ENCODE data around the gene LBX2. TPM values are rescaled to one million over a fixed set of nuclear protein-coding genes. Genes with fewer than 3 reads are reported as not detected.
"Not testable (repeated sequence)": the region's sequence is repeated elsewhere in the genome, so short reads cannot be mapped to it uniquely, and the experiment has no call there.

Gene LBX2
- total RNA-seq, 4 donors from 2014 or later = 0.79 to 5.6 (median 1.3) TPM

- no peak for TF ChIP-seq CTCF (IDR thresholded peaks at IDR 0.05)
- ATAC-seq (ENCODE audit: low FRiP score) (no peak), DNase-seq (ENCODE audit: low spot score) (no peak)
These were observed 24.5 kb downstream of the LBX2 start for GRCh38 chr2:74474899-74475298.

GRCh38 chr2:74474481-74474880, 24.9 kb downstream of the LBX2 start:
- TF ChIP-seq CTCF (IDR thresholded peaks at IDR 0.05) = no peak
- no peak for ATAC-seq (ENCODE audit: low FRiP score)
- no peak for DNase-seq (ENCODE audit: low spot score)

- ATAC-seq (ENCODE audit: low FRiP score) (no peak), DNase-seq (ENCODE audit: low spot score) (no peak)
- no peak for TF ChIP-seq CTCF (IDR thresholded peaks at IDR 0.05)
These were observed 26.5 kb downstream of the LBX2 start for GRCh38 chr2:74472945-74473258.

- ATAC-seq (ENCODE audit: low FRiP score) (peak; percentile 90), DNase-seq (ENCODE audit: low spot score) (peak; percentile 98)
- TF ChIP-seq CTCF (IDR thresholded peaks at IDR 0.05) = no peak
These were observed 27.1 kb downstream of the LBX2 start, which contains the start of gene MRPL53 for GRCh38 chr2:74472086-74472944. TSS of gene MRPL53 (minus strand) at chr2:74472680. CDS start at chr2:74472660, 20 bp downstream.

GRCh38 chr2:74471332-74472065, 27.9 kb downstream of the LBX2 start:
- DNase-seq (ENCODE audit: low spot score) (no peak), ATAC-seq (ENCODE audit: low FRiP score) (no peak)
- TF ChIP-seq CTCF (IDR thresholded peaks at IDR 0.05) = no peak

GRCh38 chr2:74470742-74471141, 28.7 kb downstream of the LBX2 start:
- ATAC-seq (ENCODE audit: low FRiP score); DNase-seq (ENCODE audit: low spot score): not testable (repeated sequence)

GRCh38 chr2:74464406-74464805, 35.0 kb downstream of the LBX2 start:
- no peak for DNase-seq (ENCODE audit: low spot score)
- ATAC-seq (ENCODE audit: low FRiP score) = no peak
- TF ChIP-seq CTCF (IDR thresholded peaks at IDR 0.05) = no peak

All from omental fat pad (tissue), 4 donors.